Skeletal muscle tissue (tissue), 4 donors: ENCODE results near the gene KIR3DL3. TPM values are rescaled to one million over a fixed set of nuclear protein-coding genes. Genes with fewer than 3 reads are reported as not detected.
"Not testable (repeated sequence)": the region's sequence is repeated elsewhere in the genome, so short reads cannot be mapped to it uniquely, and the experiment has no call there.

ENCODE experiments used
- H3K27ac ChIP-seq: one replicate; pipeline ENCODE4 v1.7.0; 2013; ENCODE audit warnings: mild to moderate bottlenecking, low read depth, low read length, inconsistent platforms
- H3K27me3 ChIP-seq, 3 donors: one replicate each; pipeline ENCODE4 v1.7.0; 2013; ENCODE audit warnings: low read length in 3 of 3; ENCODE audit not compliant: control insufficient read depth in 3 of 3, insufficient read depth in 3 of 3
- H3K36me3 ChIP-seq, 3 donors: one replicate each; pipeline ENCODE4 v1.7.0; 2013; ENCODE audit warnings: low read length in 3 of 3; ENCODE audit not compliant: control insufficient read depth in 3 of 3, insufficient read depth in 3 of 3
- H3K4me1 ChIP-seq, 3 donors: one replicate each; pipeline ENCODE4 v1.7.0; 2013; ENCODE audit warnings: low read length in 3 of 3, mild to moderate bottlenecking in 3 of 3; ENCODE audit not compliant: control insufficient read depth in 3 of 3, insufficient read depth in 3 of 3
- H3K4me3 ChIP-seq, 3 donors: one replicate each; pipeline ENCODE4 v1.7.0; 2013; ENCODE audit warnings: low read length in 3 of 3
- H3K9ac ChIP-seq, 3 donors: one replicate each; pipeline ENCODE4 v1.7.0; 2013; ENCODE audit warnings: low read length in 3 of 3, mild to moderate bottlenecking in 3 of 3, moderate library complexity in 2 of 3, low read depth in 1 of 3
- H3K9me3 ChIP-seq, 3 donors: one replicate each; pipeline ENCODE4 v1.7.0; 2013; ENCODE audit warnings: low read length in 3 of 3; ENCODE audit not compliant: control insufficient read depth in 3 of 3
- total RNA-seq: library from RNA; depleted of rRNA; stranded (reverse); fragments of >200 nt; gene quantifications from one replicate; pipeline ENCODE4 v1.2.3, GENCODE V29; 2014
- donor health status: Osteomylitis.

The KIR3DL3 gene
- total RNA-seq, 1 donor from 2014 or later = not detected

GRCh38 chr19:54728167-54728566 lies 3.9 kb downstream of the KIR3DL3 start:
- H3K27me3 ChIP-seq = no peaks in the 10 kb centered on the region
- no peak overlapping the region for H3K27ac ChIP-seq
- H3K9ac ChIP-seq = no peak overlapping the region
- H3K36me3 ChIP-seq = no peaks in the 10 kb centered on the region
- H3K9me3 ChIP-seq = peaks cover 0 to 3% (median 0%) of the 10 kb centered on the region in 3 donors
- no peak overlapping the region for H3K4me3 ChIP-seq
- H3K4me1 ChIP-seq = no peaks in the 10 kb centered on the region

- Histone ChIP-seq H3K27ac (no peak overlapping the region), H3K4me3 (no peak overlapping the region), H3K27me3 (no peaks in the 10 kb centered on the region), H3K36me3 (no peaks in the 10 kb centered on the region), H3K9ac (no peak overlapping the region), H3K9me3 (peaks cover 0 to 3% (median 0%) of the 10 kb centered on the region in 3 donors), H3K4me1 (no peaks in the 10 kb centered on the region)
Observed at GRCh38 chr19:54729416-54730188, 5.4 kb downstream of the KIR3DL3 start.

DNA sequence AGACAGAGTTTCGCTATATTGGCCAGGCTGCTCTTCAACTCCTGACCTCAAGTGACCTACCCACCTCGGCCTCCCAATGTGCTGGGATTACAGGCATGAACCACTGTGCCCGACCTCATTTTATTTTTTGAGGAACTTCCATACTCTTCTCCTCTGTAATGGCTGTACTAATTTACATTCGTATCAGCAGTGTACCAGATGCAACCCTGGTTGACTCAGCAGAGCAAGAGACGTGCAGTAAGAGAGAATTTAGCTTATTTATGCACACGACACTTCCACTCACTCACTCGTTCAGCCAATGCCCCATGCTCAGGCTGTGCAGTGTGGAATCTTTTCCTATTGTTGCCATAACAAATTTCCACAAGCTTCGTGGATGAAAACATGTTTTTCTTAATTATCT lies 6.9 kb downstream of the KIR3DL3 start:
- no peaks in the 10 kb centered on the region for H3K27me3 ChIP-seq
- H3K4me3 ChIP-seq = no peak overlapping the region
- no peak overlapping the region for H3K27ac ChIP-seq
- no peaks in the 10 kb centered on the region for H3K4me1 ChIP-seq
- no peak overlapping the region for H3K9ac ChIP-seq
- H3K36me3 ChIP-seq = no peaks in the 10 kb centered on the region
- H3K9me3 ChIP-seq = no peaks in the 10 kb centered on the region

- not testable (repeated sequence) for H3K9ac ChIP-seq, H3K36me3 ChIP-seq, H3K9me3 ChIP-seq, H3K27ac ChIP-seq, H3K27me3 ChIP-seq, H3K4me3 ChIP-seq, H3K4me1 ChIP-seq
Observed at GRCh38 chr19:54738306-54738705, 14.1 kb downstream of the KIR3DL3 start, which contains the start of gene KIR2DL3. TSS of gene KIR2DL3 (plus strand) at chr19:54738513. CDS start at chr19:54738546, 33 bp downstream.

DNA sequence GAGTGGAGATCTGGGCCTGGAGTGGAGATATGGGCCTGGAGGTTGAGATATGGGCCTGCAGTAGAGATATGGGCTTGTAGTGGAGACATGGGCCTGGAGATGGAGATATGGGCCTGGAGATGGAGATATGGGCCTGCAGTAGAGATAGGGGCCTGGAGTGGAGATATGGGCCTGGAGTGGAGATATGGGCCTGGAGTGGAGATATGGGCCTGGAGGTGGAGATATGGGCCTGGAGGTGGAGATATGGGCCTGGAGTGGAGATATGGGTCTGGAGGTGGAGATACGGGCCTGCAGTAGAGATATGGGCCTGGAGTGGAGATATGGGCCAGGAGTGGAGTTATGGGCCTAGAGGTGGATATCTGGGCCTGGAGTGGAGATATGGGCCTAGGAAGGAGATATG lies 14.5 kb downstream of the KIR3DL3 start:
- no peaks in the 10 kb centered on the region for H3K27me3 ChIP-seq

DNA sequence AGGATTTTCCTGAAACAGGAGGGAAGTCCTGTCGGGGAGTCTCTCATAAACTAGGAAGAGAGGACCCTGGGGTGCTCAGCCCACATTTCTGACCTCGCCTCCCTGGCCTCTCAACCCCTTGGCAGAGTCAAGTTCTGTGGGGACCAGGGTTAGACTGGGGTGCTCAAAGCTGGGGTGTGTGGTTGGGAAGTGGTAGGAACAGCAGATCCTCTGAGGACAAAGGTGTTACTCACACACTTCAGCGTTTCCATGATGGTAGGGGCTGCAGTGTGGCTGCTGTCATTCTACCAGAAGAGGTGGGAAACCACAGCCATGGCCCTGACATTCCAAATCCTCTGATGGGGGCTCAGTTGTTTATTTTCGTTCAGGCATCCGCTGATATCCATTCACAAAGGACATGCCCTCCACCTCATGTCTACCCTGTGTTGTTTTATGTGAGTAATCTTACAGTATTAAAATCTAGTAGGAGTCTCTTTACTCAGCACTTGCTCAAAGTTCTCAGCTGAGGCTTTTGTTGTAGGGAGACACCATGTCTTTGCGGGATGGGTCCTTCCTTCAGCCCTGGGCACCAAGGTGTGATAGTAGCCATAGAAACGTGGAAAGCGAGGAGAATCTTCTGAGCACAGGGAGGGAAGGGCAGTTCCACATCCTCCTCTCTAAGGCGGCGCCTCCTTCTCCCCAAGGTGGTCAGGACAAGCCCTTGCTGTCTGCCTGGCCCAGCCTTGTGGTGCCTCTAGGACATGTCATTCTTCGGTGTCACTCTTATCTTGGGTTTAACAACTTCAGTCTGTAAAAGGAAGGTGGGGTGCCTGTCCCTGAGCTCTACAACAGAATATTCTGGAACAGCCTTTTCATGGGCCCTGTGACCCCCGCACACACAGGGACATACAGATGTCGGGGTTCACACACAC lies 15.6 kb downstream of the KIR3DL3 start:
- H3K27me3 ChIP-seq = no peaks in the 10 kb centered on the region
- no peak overlapping the region for H3K4me3 ChIP-seq
- no peaks in the 10 kb centered on the region for H3K4me1 ChIP-seq
- H3K9ac ChIP-seq = no peak overlapping the region
- H3K36me3 ChIP-seq = no peaks in the 10 kb centered on the region
- no peaks in the 10 kb centered on the region for H3K9me3 ChIP-seq
- H3K27ac ChIP-seq = no peak overlapping the region

More for the DNA sequence above, 14.5 kb downstream of the KIR3DL3 start:
- H3K36me3 ChIP-seq = no peaks in the 10 kb centered on the region
- no peaks in the 10 kb centered on the region for H3K4me1 ChIP-seq
- no peaks in the 10 kb centered on the region for H3K9me3 ChIP-seq
- H3K4me3 ChIP-seq = no peak overlapping the region
- no peak overlapping the region for H3K9ac ChIP-seq
- H3K27ac ChIP-seq = no peak overlapping the region

DNA sequence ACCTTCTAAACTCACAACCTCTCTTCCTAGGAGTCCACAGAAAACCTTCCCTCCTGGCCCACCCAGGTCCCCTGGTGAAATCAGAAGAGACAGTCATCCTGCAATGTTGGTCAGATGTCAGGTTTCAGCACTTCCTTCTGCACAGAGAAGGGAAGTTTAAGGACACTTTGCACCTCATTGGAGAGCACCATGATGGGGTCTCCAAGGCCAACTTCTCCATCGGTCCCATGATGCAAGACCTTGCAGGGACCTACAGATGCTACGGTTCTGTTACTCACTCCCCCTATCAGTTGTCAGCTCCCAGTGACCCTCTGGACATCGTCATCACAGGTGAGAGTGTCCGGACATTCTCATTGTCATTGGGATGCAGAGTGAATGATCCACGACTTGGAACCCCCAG lies 17.7 kb downstream of the KIR3DL3 start:
- not testable (repeated sequence) for H3K9me3 ChIP-seq, H3K4me1 ChIP-seq, H3K9ac ChIP-seq, H3K4me3 ChIP-seq, H3K27ac ChIP-seq, H3K36me3 ChIP-seq, H3K27me3 ChIP-seq

GRCh38 chr19:54744080-54744479 lies 19.8 kb downstream of the KIR3DL3 start:
- H3K4me3 ChIP-seq, H3K9me3 ChIP-seq, H3K36me3 ChIP-seq, H3K4me1 ChIP-seq, H3K27me3 ChIP-seq, H3K27ac ChIP-seq, H3K9ac ChIP-seq: not testable (repeated sequence)

DNA sequence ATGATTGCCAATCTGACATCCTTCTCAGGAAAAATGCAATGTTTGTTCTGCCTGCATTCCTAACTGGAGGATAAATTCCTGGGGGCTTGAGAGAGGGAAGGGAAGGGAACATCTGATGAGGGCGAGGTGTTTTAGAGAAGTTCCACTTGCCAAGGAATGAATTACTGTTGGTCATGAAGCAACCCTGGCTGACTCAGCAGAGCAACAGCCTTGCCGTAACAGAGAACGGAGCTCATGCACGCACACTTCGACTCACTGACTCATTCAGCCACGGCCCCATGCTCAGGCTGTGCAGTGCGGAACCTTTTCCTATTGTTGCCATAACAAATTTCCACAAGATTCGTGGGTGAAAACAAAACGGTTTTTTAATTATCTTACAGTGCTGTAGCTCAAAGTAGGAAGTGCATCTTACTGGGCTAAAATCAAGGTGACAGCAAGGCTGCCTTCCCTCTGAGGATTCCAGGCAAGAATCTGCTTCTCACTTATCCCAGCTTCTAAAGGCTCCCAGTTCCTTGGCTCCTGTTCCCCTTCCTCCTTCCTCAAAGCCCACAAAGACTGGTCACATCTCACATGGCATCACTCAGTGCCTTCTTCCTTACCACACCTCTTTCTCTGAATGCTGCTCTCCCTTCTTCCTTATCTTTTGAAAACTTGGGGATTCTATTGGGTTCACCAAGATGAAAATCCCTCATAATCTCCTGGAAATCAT lies 23.5 kb downstream of the KIR3DL3 start:
- H3K27me3 ChIP-seq, H3K27ac ChIP-seq, H3K36me3 ChIP-seq, H3K4me3 ChIP-seq, H3K9me3 ChIP-seq, H3K4me1 ChIP-seq, H3K9ac ChIP-seq: not testable (repeated sequence)

- H3K4me1 ChIP-seq, H3K27ac ChIP-seq, H3K9me3 ChIP-seq, H3K9ac ChIP-seq, H3K27me3 ChIP-seq, H3K4me3 ChIP-seq, H3K36me3 ChIP-seq: not testable (repeated sequence)
Observed at GRCh38 chr19:54750276-54750675, 26.0 kb downstream of the KIR3DL3 start.
